ENCODE measurements around the gene MAP2K5.
A peak's percentile ranks its signal among the peaks of the same experiment; 100 is the strongest.

The MAP2K5 gene

GRCh38 chr15:67832031-67832551 is 289.6 kb downstream of the MAP2K5 start:
- TF ChIP-seq PATZ1 (CRISPR knock-in tag; IDR thresholded peaks at IDR 0.05; ENCODE audit: borderline replicate concordance) (no peak), GLIS3 (CRISPR knock-in tag; IDR thresholded peaks at IDR 0.05) (no peak), ESRRG (CRISPR knock-in tag; IDR thresholded peaks at IDR 0.05) (no peak), BACH2 (CRISPR knock-in tag; IDR thresholded peaks at IDR 0.05; ENCODE audit: borderline replicate concordance) (no peak), ZNF565 (CRISPR knock-in tag; conservative IDR thresholded peaks at IDR 0.05; ENCODE audit: low read depth) (no peak), ARNTL (CRISPR knock-in tag; IDR thresholded peaks at IDR 0.05; ENCODE audit: borderline replicate concordance, low read depth) (no peak), PPARA (CRISPR knock-in tag; IDR thresholded peaks at IDR 0.05; ENCODE audit: borderline replicate concordance) (no peak), ZFP30 (CRISPR knock-in tag; IDR thresholded peaks at IDR 0.05) (no peak), OSR1 (CRISPR knock-in tag; IDR thresholded peaks at IDR 0.05) (no peak), CSDC2 (CRISPR knock-in tag; IDR thresholded peaks at IDR 0.05) (no peak), RARB (CRISPR knock-in tag; IDR thresholded peaks at IDR 0.05) (no peak), ZNF70 (CRISPR knock-in tag; IDR thresholded peaks at IDR 0.05) (no peak)
- TF ChIP-seq, protein P1, sequence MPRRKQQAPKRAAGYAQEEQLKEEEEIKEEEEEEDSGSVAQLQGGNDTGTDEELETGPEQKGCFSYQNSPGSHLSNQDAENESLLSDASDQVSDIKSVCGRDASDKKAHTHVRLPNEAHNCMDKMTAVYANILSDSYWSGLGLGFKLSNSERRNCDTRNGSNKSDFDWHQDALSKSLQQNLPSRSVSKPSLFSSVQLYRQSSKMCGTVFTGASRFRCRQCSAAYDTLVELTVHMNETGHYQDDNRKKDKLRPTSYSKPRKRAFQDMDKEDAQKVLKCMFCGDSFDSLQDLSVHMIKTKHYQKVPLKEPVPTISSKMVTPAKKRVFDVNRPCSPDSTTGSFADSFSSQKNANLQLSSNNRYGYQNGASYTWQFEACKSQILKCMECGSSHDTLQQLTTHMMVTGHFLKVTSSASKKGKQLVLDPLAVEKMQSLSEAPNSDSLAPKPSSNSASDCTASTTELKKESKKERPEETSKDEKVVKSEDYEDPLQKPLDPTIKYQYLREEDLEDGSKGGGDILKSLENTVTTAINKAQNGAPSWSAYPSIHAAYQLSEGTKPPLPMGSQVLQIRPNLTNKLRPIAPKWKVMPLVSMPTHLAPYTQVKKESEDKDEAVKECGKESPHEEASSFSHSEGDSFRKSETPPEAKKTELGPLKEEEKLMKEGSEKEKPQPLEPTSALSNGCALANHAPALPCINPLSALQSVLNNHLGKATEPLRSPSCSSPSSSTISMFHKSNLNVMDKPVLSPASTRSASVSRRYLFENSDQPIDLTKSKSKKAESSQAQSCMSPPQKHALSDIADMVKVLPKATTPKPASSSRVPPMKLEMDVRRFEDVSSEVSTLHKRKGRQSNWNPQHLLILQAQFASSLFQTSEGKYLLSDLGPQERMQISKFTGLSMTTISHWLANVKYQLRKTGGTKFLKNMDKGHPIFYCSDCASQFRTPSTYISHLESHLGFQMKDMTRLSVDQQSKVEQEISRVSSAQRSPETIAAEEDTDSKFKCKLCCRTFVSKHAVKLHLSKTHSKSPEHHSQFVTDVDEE (CRISPR knock-in tag; IDR thresholded peaks at IDR 0.05): no peak
- peak; percentile 64 for ATAC-seq

DNA sequence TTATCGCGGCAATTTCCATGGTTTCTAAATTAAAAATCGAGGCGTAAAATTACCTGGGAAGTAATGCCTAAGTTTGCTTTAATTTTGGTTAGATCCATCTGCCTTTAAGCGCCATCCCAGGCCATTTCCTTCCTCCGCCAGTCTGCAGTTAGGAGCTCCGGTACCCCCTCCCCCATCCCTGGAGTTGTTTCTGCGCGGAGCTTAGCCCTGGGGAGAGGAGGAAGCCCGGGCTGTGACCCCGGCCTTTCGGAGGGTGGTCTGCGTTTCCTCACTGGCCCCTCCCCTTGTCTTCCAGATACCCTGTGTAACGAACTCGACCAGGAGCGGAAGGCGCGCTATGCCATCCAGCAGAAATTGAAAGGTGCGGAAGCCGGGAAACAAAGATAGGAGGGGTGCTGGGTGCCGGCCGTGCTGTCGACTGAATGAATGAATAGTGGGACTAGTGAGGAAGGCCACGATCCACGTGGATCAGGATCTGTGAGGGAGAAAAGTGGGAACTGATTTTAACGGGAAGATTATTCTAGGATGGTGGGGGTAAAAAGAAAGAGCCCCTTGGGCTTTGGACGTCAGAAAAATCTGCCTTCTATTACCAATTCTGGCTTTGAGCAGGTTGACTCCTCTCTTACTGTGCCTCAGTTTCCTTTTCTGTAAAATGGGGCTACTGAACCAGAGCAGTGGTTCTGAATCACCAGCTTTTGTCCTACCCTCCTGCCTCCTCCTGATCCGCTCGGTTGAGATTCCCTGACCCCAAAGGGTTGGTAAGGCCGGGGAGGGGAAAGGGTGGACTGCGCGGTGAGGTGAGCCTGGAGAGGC is 290.6 kb downstream of the MAP2K5 start:
- TF ChIP-seq PPARA (CRISPR knock-in tag; IDR thresholded peaks at IDR 0.05; ENCODE audit: borderline replicate concordance): no peak
- TF ChIP-seq, protein P2, sequence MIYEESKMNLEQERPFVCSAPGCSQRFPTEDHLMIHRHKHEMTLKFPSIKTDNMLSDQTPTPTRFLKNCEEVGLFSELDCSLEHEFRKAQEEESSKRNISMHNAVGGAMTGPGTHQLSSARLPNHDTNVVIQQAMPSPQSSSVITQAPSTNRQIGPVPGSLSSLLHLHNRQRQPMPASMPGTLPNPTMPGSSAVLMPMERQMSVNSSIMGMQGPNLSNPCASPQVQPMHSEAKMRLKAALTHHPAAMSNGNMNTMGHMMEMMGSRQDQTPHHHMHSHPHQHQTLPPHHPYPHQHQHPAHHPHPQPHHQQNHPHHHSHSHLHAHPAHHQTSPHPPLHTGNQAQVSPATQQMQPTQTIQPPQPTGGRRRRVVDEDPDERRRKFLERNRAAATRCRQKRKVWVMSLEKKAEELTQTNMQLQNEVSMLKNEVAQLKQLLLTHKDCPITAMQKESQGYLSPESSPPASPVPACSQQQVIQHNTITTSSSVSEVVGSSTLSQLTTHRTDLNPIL (CRISPR knock-in tag; IDR thresholded peaks at IDR 0.05; ENCODE audit: low read depth): no peak
- ATAC-seq: peak; percentile 18; the same call in 2 of the 3 replicates

DNA sequence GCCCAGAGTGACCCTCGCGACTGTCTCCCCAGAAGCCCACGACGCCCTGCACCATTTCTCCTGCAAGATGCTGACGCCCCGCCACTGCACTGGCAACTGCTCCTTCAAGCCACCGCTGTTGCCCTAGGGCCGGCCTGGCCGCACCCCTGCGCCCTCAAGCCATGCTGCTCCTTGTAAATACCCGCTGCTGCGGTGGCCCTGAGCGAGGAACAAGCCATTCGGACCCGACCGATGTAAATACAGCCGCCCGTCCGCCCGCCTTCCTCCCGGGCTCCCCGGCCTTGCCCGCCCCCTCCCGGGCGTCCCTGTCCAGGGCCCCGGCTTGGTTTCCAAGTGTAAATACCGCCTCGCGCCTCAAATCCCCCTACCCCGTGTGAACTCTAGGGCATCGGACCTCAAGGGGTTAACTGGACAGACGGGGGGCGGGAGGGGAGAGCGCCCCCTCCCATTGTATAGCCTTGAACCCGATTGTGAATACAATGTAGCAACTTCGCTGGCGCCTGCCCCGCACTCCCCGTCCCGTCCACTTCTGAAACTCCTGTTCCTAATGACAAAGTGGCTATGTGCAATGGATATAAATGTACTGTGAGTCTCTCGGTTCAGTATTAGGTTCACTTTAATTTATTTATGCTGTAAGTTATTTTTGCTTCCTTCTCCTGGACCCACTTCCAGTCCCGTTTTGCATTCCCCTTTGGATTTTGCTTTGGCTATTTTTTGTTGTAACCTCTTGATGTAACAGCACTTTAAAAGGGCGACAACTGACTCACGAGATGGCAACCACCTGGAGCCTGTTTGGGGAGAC is 291.4 kb downstream of the MAP2K5 start:
- ATAC-seq: peak; percentile 79
- TF ChIP-seq ZFP3 (CRISPR knock-in tag; IDR thresholded peaks at IDR 0.05) (no peak), ZC3H10 (CRISPR knock-in tag; IDR thresholded peaks at IDR 0.05) (no peak), OSR1 (CRISPR knock-in tag; IDR thresholded peaks at IDR 0.05) (no peak), GLIS3 (CRISPR knock-in tag; IDR thresholded peaks at IDR 0.05) (no peak), TCF4 (CRISPR knock-in tag; IDR thresholded peaks at IDR 0.05; ENCODE audit: borderline replicate concordance) (no peak), PPARA (CRISPR knock-in tag; IDR thresholded peaks at IDR 0.05; ENCODE audit: borderline replicate concordance) (no peak), RARB (CRISPR knock-in tag; IDR thresholded peaks at IDR 0.05) (no peak), ZNF565 (CRISPR knock-in tag; conservative IDR thresholded peaks at IDR 0.05; ENCODE audit: low read depth) (no peak), ARNTL (CRISPR knock-in tag; IDR thresholded peaks at IDR 0.05; ENCODE audit: borderline replicate concordance, low read depth) (no peak), ZNF8 (CRISPR knock-in tag; IDR thresholded peaks at IDR 0.05) (no peak), TOX (CRISPR knock-in tag; IDR thresholded peaks at IDR 0.05; ENCODE audit: borderline replicate concordance) (no peak), ZNF70 (CRISPR knock-in tag; IDR thresholded peaks at IDR 0.05) (no peak), ESRRG (CRISPR knock-in tag; IDR thresholded peaks at IDR 0.05) (no peak), SNAI2 (CRISPR knock-in tag; IDR thresholded peaks at IDR 0.05) (no peak)
- TF ChIP-seq, protein P3, sequence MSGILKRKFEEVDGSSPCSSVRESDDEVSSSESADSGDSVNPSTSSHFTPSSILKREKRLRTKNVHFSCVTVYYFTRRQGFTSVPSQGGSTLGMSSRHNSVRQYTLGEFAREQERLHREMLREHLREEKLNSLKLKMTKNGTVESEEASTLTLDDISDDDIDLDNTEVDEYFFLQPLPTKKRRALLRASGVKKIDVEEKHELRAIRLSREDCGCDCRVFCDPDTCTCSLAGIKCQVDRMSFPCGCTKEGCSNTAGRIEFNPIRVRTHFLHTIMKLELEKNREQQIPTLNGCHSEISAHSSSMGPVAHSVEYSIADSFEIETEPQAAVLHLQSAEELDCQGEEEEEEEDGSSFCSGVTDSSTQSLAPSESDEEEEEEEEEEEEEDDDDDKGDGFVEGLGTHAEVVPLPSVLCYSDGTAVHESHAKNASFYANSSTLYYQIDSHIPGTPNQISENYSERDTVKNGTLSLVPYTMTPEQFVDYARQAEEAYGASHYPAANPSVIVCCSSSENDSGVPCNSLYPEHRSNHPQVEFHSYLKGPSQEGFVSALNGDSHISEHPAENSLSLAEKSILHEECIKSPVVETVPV (CRISPR knock-in tag; IDR thresholded peaks at IDR 0.05): no peak
- TF ChIP-seq, protein P2 (CRISPR knock-in tag; IDR thresholded peaks at IDR 0.05; ENCODE audit: low read depth): no peak
- TF ChIP-seq, protein P1 (CRISPR knock-in tag; IDR thresholded peaks at IDR 0.05): no peak
